ENCODE data around the gene MTCL1.

- no peak for TF ChIP-seq CTCF (IDR thresholded peaks at IDR 0.05; ENCODE audit: low read depth, low read length, missing input control)
- TF ChIP-seq MAX (IDR thresholded peaks at IDR 0.05) = no peak
- TF ChIP-seq JUND (IDR thresholded peaks at IDR 0.05) = no peak
- no peak for TF ChIP-seq REST (IDR thresholded peaks at IDR 0.05)
- no peak for TF ChIP-seq TAF1 (conservative IDR thresholded peaks at IDR 0.05)
- TF ChIP-seq ATF3 (IDR thresholded peaks at IDR 0.05) = no peak
- TF ChIP-seq SP1 (IDR thresholded peaks at IDR 0.05) = no peak
- TF ChIP-seq YY1 (IDR thresholded peaks at IDR 0.05) = no peak
- no peak for TF ChIP-seq GABPA (IDR thresholded peaks at IDR 0.05 in 1 of 2, conservative IDR thresholded peaks at IDR 0.05 in 1 of 2)
- no peak for TF ChIP-seq RXRA (IDR thresholded peaks at IDR 0.05)
Observed at GRCh38 chr18:8788503-8789429, 83.4 kb downstream of the MTCL1 start.
